Activated T-cell treated with anti-CD3 and anti-CD28 coated beads for 48 hours (primary cell): ENCODE data around the gene PNPT1.
"Not testable (repeated sequence)": the region's sequence is repeated elsewhere in the genome, so short reads cannot be mapped to it uniquely, and the experiment has no call there.

Experiments used
- DNase-seq: peaks from one replicate; pipeline ENCODE4 v3.0.0-alpha.2; 2020; ENCODE audit warnings: low read depth

The PNPT1 gene

DNA sequence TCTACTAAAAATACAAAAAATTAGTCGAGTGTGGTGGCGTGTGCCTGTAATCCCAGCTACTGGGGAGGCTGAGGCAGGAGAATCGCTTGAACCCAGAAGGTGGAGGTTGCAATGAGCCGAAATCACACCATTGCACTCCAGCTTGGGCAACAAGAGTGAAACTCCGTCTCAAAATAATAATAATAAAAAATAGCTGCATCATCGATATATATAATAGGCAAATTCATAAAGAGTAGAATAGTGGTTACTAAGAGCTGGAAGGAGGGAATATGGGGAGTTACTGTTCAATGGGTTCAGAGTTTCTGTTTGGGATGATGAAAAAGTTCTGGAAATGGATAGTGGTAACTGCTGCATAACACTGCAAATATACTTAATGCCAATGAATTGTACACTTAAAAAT is 96.8 kb downstream of the PNPT1 start:
- DNase-seq: not testable (repeated sequence)

- DNase-seq: no peak
Observed at GRCh38 chr2:55595536-55595935, 98.1 kb downstream of the PNPT1 start.

GRCh38 chr2:55592130-55592529 is 101.5 kb downstream of the PNPT1 start:
- DNase-seq: no peak

DNA sequence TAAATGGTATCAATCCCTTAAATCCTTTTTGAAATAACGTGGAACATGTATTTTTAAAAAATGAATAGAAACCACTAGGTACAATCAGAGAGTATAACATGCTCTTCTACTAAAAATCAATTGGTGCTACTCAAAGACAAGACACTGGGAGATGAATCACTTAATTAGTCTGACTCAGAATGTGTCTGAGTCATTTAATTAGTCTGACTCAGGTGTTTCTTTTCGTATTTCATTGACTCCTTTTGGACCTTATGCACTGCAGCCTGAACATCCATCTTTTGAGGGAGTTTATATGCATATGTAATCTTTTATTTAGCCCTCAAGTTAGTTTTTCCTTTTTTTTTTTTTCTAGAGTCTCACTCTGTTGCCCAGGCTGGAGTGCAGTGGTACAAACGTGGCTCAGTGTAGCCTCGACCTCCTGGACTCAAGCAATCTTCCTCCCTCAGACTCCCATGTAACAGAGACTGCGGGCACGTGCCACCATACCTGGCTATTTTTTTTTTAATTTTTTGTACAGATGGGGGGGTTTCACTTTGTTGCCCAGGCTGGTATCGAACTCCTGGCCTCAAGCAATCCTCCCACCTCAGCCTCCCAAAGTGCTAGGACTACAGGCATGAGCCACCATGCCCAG is 102.7 kb downstream of the PNPT1 start:
- DNase-seq: no peak

DNA sequence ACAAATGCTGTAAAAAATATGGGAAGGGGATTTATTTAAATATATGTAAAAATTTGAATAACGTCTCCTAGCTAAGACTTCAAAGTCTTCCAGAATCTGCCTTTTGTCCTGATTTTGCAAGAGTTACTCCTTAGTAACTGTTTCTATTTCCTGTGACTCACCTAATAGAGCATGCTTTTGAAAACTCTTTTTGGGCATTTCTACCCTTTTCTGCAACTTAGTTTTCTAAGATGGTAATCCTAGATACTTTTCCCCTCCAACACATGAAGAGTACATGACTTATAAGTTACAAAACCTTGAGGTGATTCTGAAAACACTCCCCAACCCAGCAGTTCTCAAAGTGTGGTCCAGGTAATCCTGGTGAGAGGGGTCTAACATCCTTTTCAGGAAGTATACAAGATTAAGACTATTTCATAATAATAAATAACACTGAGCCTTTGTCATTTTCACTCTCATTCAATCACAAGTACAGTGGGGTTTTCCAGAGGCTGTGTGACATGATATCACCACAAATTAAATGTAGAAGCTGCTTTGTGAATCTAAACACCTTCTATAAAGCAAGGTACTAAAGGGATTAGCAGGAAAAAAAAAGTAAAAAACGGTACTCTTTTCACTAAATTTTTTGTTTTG is 108.1 kb downstream of the PNPT1 start:
- no peak for DNase-seq
